CD4-positive, alpha-beta T cell treated with Interleukin-12 subunit alpha and Interleukin-12 subunit beta, for 1 hour (primary cell): ENCODE measurements around the gene UNC93A.
"Not testable (repeated sequence)": the region's sequence is repeated elsewhere in the genome, so short reads cannot be mapped to it uniquely, and the experiment has no call there.

Source experiments
- DNase-seq: peaks from one replicate; pipeline ENCODE4 v3.0.0-alpha.2; 2020

UNC93A gene

GRCh38 chr6:167345960-167346359 is 54.8 kb downstream of the UNC93A start:
- DNase-seq: no peak

GRCh38 chr6:167347226-167347625 is 56.1 kb downstream of the UNC93A start:
- DNase-seq: no peak

- DNase-seq: no peak
Observed at GRCh38 chr6:167349631-167350274, 58.6 kb downstream of the UNC93A start.

- DNase-seq: no peak
Observed at GRCh38 chr6:167350275-167350696, 59.2 kb downstream of the UNC93A start.

GRCh38 chr6:167350731-167351655 is 59.9 kb downstream of the UNC93A start:
- DNase-seq: peak; percentile 82

- DNase-seq: no peak
Observed at GRCh38 chr6:167351656-167352345, 60.7 kb downstream of the UNC93A start.

- no peak for DNase-seq
Observed at GRCh38 chr6:167356874-167357273, 65.8 kb downstream of the UNC93A start.

- DNase-seq: not testable (repeated sequence)
Observed at GRCh38 chr6:167358394-167358793, 67.3 kb downstream of the UNC93A start.

GRCh38 chr6:167361170-167361569 is 70.1 kb downstream of the UNC93A start:
- DNase-seq: not testable (repeated sequence)
